ENCODE measurements around the gene RAD51B. TPM values are rescaled to one million over a fixed set of nuclear protein-coding genes. Genes with fewer than 3 reads are reported as not detected.

RAD51B gene
- total RNA-seq, 1 donor from 2014 or later, result 28.5 TPM

- no peak for DNase-seq (ENCODE audit: extremely low spot score in 2 of 2)
- Histone ChIP-seq H3K36me3 (no peaks in the 10 kb centered on the region), H3K4me3 (no peak overlapping the region), H3K27me3 (no peaks in the 10 kb centered on the region), H3K27ac (no peak overlapping the region), H3K4me1 (no peaks in the 10 kb centered on the region), H3K9me3 (no peaks in the 10 kb centered on the region)
- intact Hi-C loops (cut with DNase I), result no loop called here
- TF ChIP-seq POLR2AphosphoS5 (IDR thresholded peaks at IDR 0.05; ENCODE audit: insufficient read depth in 1 of 2, low read depth in 1 of 2), result no peak
- no peak for TF ChIP-seq POLR2A (IDR thresholded peaks at IDR 0.05)
- TF ChIP-seq CTCF (IDR thresholded peaks at IDR 0.05), result no peak
Observed at GRCh38 chr14:68188174-68188573, 368.6 kb downstream of the RAD51B start.

- Histone ChIP-seq H3K4me1 (peaks cover 9% of the 10 kb centered on the region), H3K27ac (no peak overlapping the region), H3K9me3 (no peaks in the 10 kb centered on the region), H3K36me3 (no peaks in the 10 kb centered on the region), H3K4me3 (no peak overlapping the region), H3K27me3 (no peaks in the 10 kb centered on the region)
- TF ChIP-seq POLR2AphosphoS5 (IDR thresholded peaks at IDR 0.05; ENCODE audit: insufficient read depth in 1 of 2, low read depth in 1 of 2), result no peak
- no peak for DNase-seq (ENCODE audit: extremely low spot score in 2 of 2)
- intact Hi-C loops (cut with DNase I), result no loop called here
Observed at GRCh38 chr14:68190032-68190431, 370.5 kb downstream of the RAD51B start.

- Histone ChIP-seq H3K27ac (peak overlapping the region; percentile 25), H3K4me1 (peaks cover 10% of the 10 kb centered on the region), H3K4me3 (no peak overlapping the region), H3K36me3 (no peaks in the 10 kb centered on the region), H3K9me3 (no peaks in the 10 kb centered on the region), H3K27me3 (no peaks in the 10 kb centered on the region)
- no peak for DNase-seq (ENCODE audit: extremely low spot score in 2 of 2)
- intact Hi-C loops (cut with DNase I), result no loop called here
- TF ChIP-seq POLR2AphosphoS5 (IDR thresholded peaks at IDR 0.05; ENCODE audit: insufficient read depth in 1 of 2, low read depth in 1 of 2) (peak in 1 of 2 donors; percentile 83), POLR2A (IDR thresholded peaks at IDR 0.05) (no peak)
Observed at GRCh38 chr14:68191567-68192321, 372.2 kb downstream of the RAD51B start.

GRCh38 chr14:68192935-68193334 lies 373.4 kb downstream of the RAD51B start:
- Histone ChIP-seq H3K36me3 (no peaks in the 10 kb centered on the region), H3K27me3 (no peaks in the 10 kb centered on the region), H3K9me3 (no peaks in the 10 kb centered on the region), H3K27ac (no peak overlapping the region), H3K4me1 (peaks cover 10% of the 10 kb centered on the region), H3K4me3 (no peak overlapping the region)
- intact Hi-C loops (cut with DNase I), result no loop called here
- no peak for DNase-seq (ENCODE audit: extremely low spot score in 2 of 2)
- TF ChIP-seq CTCF (IDR thresholded peaks at IDR 0.05) (no peak), POLR2AphosphoS5 (IDR thresholded peaks at IDR 0.05; ENCODE audit: insufficient read depth in 1 of 2, low read depth in 1 of 2) (no peak), POLR2A (IDR thresholded peaks at IDR 0.05) (no peak)

GRCh38 chr14:68193970-68194681 lies 374.5 kb downstream of the RAD51B start:
- Histone ChIP-seq H3K9me3 (no peaks in the 10 kb centered on the region), H3K27ac (peak overlapping the region; percentile 4), H3K36me3 (no peaks in the 10 kb centered on the region), H3K4me1 (peaks cover 17% of the 10 kb centered on the region), H3K27me3 (no peaks in the 10 kb centered on the region), H3K4me3 (no peak overlapping the region)
- no peak for TF ChIP-seq POLR2A (IDR thresholded peaks at IDR 0.05)
- no peak for TF ChIP-seq POLR2AphosphoS5 (IDR thresholded peaks at IDR 0.05; ENCODE audit: insufficient read depth in 1 of 2, low read depth in 1 of 2)
- TF ChIP-seq CTCF (IDR thresholded peaks at IDR 0.05), result no peak
- DNase-seq (ENCODE audit: extremely low spot score in 2 of 2), result no peak
- intact Hi-C loops (cut with DNase I), result no loop called here

- intact Hi-C loops (cut with DNase I), result no loop called here
- H3K27ac ChIP-seq, result peak overlapping the region; percentile 24
- DNase-seq (ENCODE audit: extremely low spot score in 2 of 2), result no peak
Observed at GRCh38 chr14:68195126-68195525, 375.5 kb downstream of the RAD51B start.

More at GRCh38 chr14:68195126-68195525, 375.5 kb downstream of the RAD51B start:
- H3K4me3 ChIP-seq, result no peak overlapping the region
- TF ChIP-seq POLR2AphosphoS5 (IDR thresholded peaks at IDR 0.05; ENCODE audit: insufficient read depth in 1 of 2, low read depth in 1 of 2) (no peak), POLR2A (IDR thresholded peaks at IDR 0.05) (no peak)
- H3K9me3 ChIP-seq, result no peaks in the 10 kb centered on the region
- H3K27me3 ChIP-seq, result no peaks in the 10 kb centered on the region
- no peaks in the 10 kb centered on the region for H3K36me3 ChIP-seq
- H3K4me1 ChIP-seq, result peaks cover 27% of the 10 kb centered on the region

All from vagina (tissue), 2 donors.